OCI-LY7 (cell line): ENCODE measurements around the gene SPATA12. TPM values are rescaled to one million over a fixed set of nuclear protein-coding genes. Genes with fewer than 3 reads are reported as not detected.

ENCODE experiments used
- BruUV-seq: library from RNA; stranded (reverse); fragments of 400-500 nt; replicated peaks from 2 replicates; lab custom pipeline; 2021; lab: Mats Ljungman, UMichigan
- CTCF ChIA-PET: fragments of 300-600 bp; sonication (Branson Sonifier 250); formaldehyde crosslinking; loops from one replicate; lab custom pipeline; 2022; ENCODE audit warnings: antibody characterized with exemption; ENCODE audit not compliant: unreplicated experiment; lab: Charles Lee
- POLR2A ChIA-PET: fragments of 300-600 bp; sonication (Branson Sonifier 250); formaldehyde crosslinking; loops from one replicate; lab custom pipeline; 2022; ENCODE audit warnings: antibody characterized with exemption; lab: Charles Lee
- DNase-seq: peaks from one replicate; pipeline ENCODE4 v3.0.0-alpha.2; 2015; ENCODE audit warnings: low spot score
- H2AFZ ChIP-seq: fragments of 200-600 bp; sonication (generic), shearing (Covaris generic); 2 replicates; pipeline ENCODE4 v1.6.1; 2014; ENCODE audit warnings: mild to moderate bottlenecking, antibody characterized with exemption, low read length, moderate library complexity
- H3K27ac ChIP-seq: fragments of 200-600 bp; sonication (generic); 2 replicates; pipeline ENCODE4 v1.5.1; 2014; ENCODE audit warnings: mixed run types, low read depth, mild to moderate bottlenecking, moderate library complexity, low read length, inconsistent platforms; ENCODE audit not compliant: poor library complexity, severe bottlenecking
- H3K36me3 ChIP-seq: fragments of 200-600 bp; sonication (generic); 2 replicates; pipeline ENCODE4 v1.6.1; 2014; ENCODE audit warnings: mild to moderate bottlenecking, antibody characterized with exemption, low read length, moderate library complexity, mixed read lengths; ENCODE audit not compliant: insufficient read depth
- H3K4me1 ChIP-seq: fragments of 200-600 bp; sonication (generic); 2 replicates; pipeline ENCODE4 v1.5.1; 2014; ENCODE audit warnings: mild to moderate bottlenecking, low read length; ENCODE audit not compliant: insufficient read depth, poor library complexity, severe bottlenecking
- H3K4me2 ChIP-seq: fragments of 200-600 bp; sonication (generic); 2 replicates; pipeline ENCODE4 v1.6.1; 2014; ENCODE audit warnings: mild to moderate bottlenecking, low read length
- H3K4me3 ChIP-seq: fragments of 200-600 bp; sonication (generic); 2 replicates; pipeline ENCODE4 v1.5.1; 2014; ENCODE audit warnings: mild to moderate bottlenecking, low read depth, low read length; ENCODE audit not compliant: poor library complexity, severe bottlenecking
- H3K79me2 ChIP-seq: fragments of 200-600 bp; sonication (generic); 2 replicates; pipeline ENCODE4 v1.6.1; 2016; ENCODE audit warnings: low read depth, mild to moderate bottlenecking, low read length, moderate library complexity, mixed read lengths; ENCODE audit not compliant: insufficient read depth
- H3K9me2 ChIP-seq: fragments of 200-600 bp; sonication (generic); 2 replicates; pipeline ENCODE4 v1.6.1; 2016; ENCODE audit warnings: mild to moderate bottlenecking, low read length, mixed read lengths; ENCODE audit not compliant: insufficient read depth
- H3K9me3 ChIP-seq: fragments of 200-600 bp; sonication (generic); 2 replicates; pipeline ENCODE4 v1.6.1; 2014; ENCODE audit warnings: mild to moderate bottlenecking, mixed run types, low read length, mixed read lengths
- H4K20me1 ChIP-seq: fragments of 200-600 bp; sonication (generic); 2 replicates; pipeline ENCODE4 v1.6.1; 2014; ENCODE audit warnings: mild to moderate bottlenecking, antibody characterized with exemption, low read length, moderate library complexity, mixed read lengths; ENCODE audit not compliant: insufficient read depth
- CTCF ChIP-seq: fragments of 200-600 bp; sonication (generic); conservative IDR thresholded peaks from 2 replicates; pipeline ENCODE4 v1.5.1; 2014; ENCODE audit warnings: mild to moderate bottlenecking, antibody characterized with exemption, low read length, moderate library complexity, mixed read lengths
- EZH2phosphoT487 ChIP-seq: fragments of 200-600 bp; sonication (generic); IDR thresholded peaks from 2 replicates; pipeline ENCODE4 v1.6.1; 2018; ENCODE audit warnings: low read depth, borderline replicate concordance, mild to moderate bottlenecking, mixed run types, antibody characterized with exemption, low read length, moderate library complexity, mixed read lengths
- intact Hi-C: fragments of 100-400 bp; cut with micrococcal nuclease; formaldehyde crosslinking; loops from one replicate; pipeline ENCODE4 v1.10.0; 2022; ENCODE audit not compliant: unreplicated experiment
- total RNA-seq, 2 experiments: library from RNA; depleted of rRNA in 1 of 2; stranded (reverse); fragments of >200 nt in 1 of 2; shearing (Covaris generic) in 1 of 2; gene quantifications; 2 replicates each; pipeline ENCODE4 v1.2.3, GENCODE V29; 2014 to 2022

Gene SPATA12
- total RNA-seq, 2 experiments from 2014 or later, result 0.13 TPM; not detected in 1

DNA sequence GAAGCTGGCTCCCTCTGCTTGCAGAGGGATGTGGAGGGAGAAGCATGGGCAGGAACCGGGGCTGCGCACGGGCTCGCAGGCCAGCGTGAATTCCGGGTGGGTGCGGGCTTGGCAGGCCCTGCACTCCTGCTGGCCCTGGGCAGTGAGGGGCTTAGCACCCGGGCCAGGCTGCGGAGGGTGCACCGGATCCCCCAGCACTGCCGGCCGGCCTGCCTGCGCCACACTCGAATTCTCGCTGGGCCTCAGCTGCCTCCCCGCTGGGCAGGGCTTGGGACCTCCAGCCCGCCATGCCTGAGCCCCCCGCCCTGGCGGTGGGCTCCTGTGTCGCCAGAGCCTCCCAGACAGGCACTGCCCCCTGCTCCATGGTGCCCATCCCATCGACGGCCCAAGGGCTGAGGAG lies 47.6 kb upstream of the SPATA12 start:
- H3K4me2 ChIP-seq, result no peak overlapping the region
- H3K9me2 ChIP-seq, result no peaks in the 10 kb centered on the region
- H3K79me2 ChIP-seq, result peaks cover 4% of the 10 kb centered on the region; the same call in 1 of the 2 replicates
- ChIA-PET CTCF (no interaction called here), POLR2A (interaction anchor here (0.9 to 2.0 kb wide), 5 partner anchors 11 to 63 kb away, joined by 3 to 4 read pairs (median 3); no protein-coding TSS in a partner anchor)
- H4K20me1 ChIP-seq, result no peaks in the 10 kb centered on the region
- no peak overlapping the region for H3K27ac ChIP-seq
- H3K4me3 ChIP-seq, result no peak overlapping the region
- peaks cover 13% of the 10 kb centered on the region for H3K36me3 ChIP-seq
- peaks cover 6% of the 10 kb centered on the region; the same call in 1 of the 2 replicates for H3K9me3 ChIP-seq
- DNase-seq, result no peak
- intact Hi-C loops, result loop anchor here (10.0 kb wide), 1 partner anchor 212 kb away; the partner anchor contains the start of gene APPL1
- no TSS peak for BruUV-seq
- no peak overlapping the region for H2AFZ ChIP-seq
- no peak for TF ChIP-seq EZH2phosphoT487
- no peak for TF ChIP-seq CTCF
- H3K4me1 ChIP-seq, result peaks cover 58% of the 10 kb centered on the region

DNA sequence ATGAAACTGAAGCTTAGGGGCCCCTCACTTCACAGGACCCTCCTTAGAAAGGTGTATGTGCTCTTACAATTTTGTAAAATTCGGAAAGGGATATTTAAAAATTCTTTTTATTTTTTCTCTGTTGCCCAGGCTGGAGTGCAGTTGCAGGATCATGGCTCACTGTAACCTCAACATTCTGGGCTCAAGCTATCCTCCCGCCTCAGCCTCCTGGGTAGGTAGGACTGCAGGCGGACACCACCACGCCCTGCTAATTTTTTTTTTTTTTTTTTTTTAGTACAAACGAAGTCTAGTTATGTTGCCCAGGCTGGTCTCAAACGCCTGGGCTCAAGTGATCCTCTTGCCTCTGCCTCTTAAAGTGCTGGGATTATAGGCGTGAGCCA lies 45.1 kb upstream of the SPATA12 start:
- ChIA-PET POLR2A (interaction anchor here (0.7 to 4.4 kb wide), 9 partner anchors 9 to 167 kb away, joined by 3 to 35 read pairs (median 4); no protein-coding TSS in a partner anchor), CTCF (no interaction called here)
- DNase-seq, result peak; percentile 26
- BruUV-seq, result no TSS peak
- peaks cover 80% of the 10 kb centered on the region for H3K4me1 ChIP-seq
- H2AFZ ChIP-seq, result peak overlapping the region; percentile 40; the same call in 1 of the 2 replicates
- peaks cover 8% of the 10 kb centered on the region; the same call in 1 of the 2 replicates for H3K79me2 ChIP-seq
- peak overlapping the region; percentile 95 for H3K27ac ChIP-seq
- peaks cover 15% of the 10 kb centered on the region for H3K36me3 ChIP-seq
- H3K4me3 ChIP-seq, result peak overlapping the region; percentile 50
- peak overlapping the region; percentile 80 for H3K4me2 ChIP-seq
- H4K20me1 ChIP-seq, result no peaks in the 10 kb centered on the region
- intact Hi-C loops, result loop anchor here (2.0 to 10.0 kb wide), 2 partner anchors 51 to 209 kb away; partner anchors contain the start of gene APPL1
- H3K9me2 ChIP-seq, result no peaks in the 10 kb centered on the region
- no peak for TF ChIP-seq CTCF
- TF ChIP-seq EZH2phosphoT487, result no peak
- H3K9me3 ChIP-seq, result peaks cover 6% of the 10 kb centered on the region; the same call in 1 of the 2 replicates

GRCh38 chr3:57015912-57016311 lies 44.6 kb upstream of the SPATA12 start:
- H3K36me3 ChIP-seq, result peaks cover 18% of the 10 kb centered on the region
- H3K4me1 ChIP-seq, result peaks cover 82% of the 10 kb centered on the region
- peak overlapping the region; percentile 80 for H3K4me2 ChIP-seq
- H2AFZ ChIP-seq, result peak overlapping the region; percentile 30; the same call in 1 of the 2 replicates
- intact Hi-C loops, result loop anchor here (1.0 to 10.0 kb wide), 4 partner anchors 51 to 209 kb away; partner anchors contain the start of gene APPL1
- H3K9me3 ChIP-seq, result peaks cover 6% of the 10 kb centered on the region; the same call in 1 of the 2 replicates
- peaks cover 8% of the 10 kb centered on the region; the same call in 1 of the 2 replicates for H3K79me2 ChIP-seq
- peak overlapping the region; percentile 95 for H3K27ac ChIP-seq
- CTCF ChIA-PET, result no interaction called here
- H3K4me3 ChIP-seq, result peak overlapping the region; percentile 50
- TF ChIP-seq CTCF (peak; percentile 54), EZH2phosphoT487 (no peak)
- peak; percentile 59 for DNase-seq
- no peaks in the 10 kb centered on the region for H3K9me2 ChIP-seq
- BruUV-seq, result TSS peak; percentile 35
- POLR2A ChIA-PET, result interaction anchor here (0.6 to 4.4 kb wide), 8 partner anchors 11 to 333 kb away, joined by 3 to 35 read pairs (median 4); partner anchors contain the start of gene TASOR
- H4K20me1 ChIP-seq, result no peaks in the 10 kb centered on the region
